NK-92 (cell line): ENCODE data around the gene AMDHD1.

ENCODE experiments used
- DNase-seq: peaks from one replicate; lab custom pipeline; 2025; ENCODE audit not compliant: unreplicated experiment; lab: John Stamatoyannopoulos, UW

AMDHD1 gene, protein sequence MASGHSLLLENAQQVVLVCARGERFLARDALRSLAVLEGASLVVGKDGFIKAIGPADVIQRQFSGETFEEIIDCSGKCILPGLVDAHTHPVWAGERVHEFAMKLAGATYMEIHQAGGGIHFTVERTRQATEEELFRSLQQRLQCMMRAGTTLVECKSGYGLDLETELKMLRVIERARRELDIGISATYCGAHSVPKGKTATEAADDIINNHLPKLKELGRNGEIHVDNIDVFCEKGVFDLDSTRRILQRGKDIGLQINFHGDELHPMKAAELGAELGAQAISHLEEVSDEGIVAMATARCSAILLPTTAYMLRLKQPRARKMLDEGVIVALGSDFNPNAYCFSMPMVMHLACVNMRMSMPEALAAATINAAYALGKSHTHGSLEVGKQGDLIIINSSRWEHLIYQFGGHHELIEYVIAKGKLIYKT

DNA sequence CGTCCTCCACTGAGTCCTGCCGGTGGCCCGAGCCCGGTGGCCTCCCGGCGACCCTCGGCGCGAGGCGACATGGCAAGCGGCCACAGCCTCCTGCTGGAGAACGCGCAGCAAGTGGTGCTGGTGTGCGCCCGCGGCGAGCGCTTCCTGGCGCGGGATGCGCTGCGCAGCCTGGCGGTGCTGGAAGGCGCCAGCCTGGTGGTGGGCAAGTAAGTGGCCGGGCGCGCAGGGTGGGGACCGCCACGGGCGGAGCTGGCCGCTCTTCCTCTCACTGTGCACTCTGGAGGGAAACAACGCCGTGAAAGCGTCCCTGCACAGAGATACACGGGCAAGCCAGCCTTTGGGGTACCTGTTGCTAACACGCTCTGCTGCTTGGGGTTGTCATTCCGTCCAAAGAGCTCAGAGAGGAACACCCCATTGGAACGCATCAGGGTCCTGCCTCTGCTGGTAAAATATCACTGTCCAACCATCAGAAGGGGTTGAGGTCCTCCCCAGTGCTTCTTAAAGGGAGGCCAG is at the start of gene AMDHD1:
Gene AMDHD1, plus strand, starts transcription at position 2 of the 513 bp plus-strand sequence. Its CDS starts 68 bp downstream, at position 70.
- no peak for DNase-seq

- DNase-seq: no peak
Measured at GRCh38 chr12:95896846-95897245, 46.3 kb upstream of the AMDHD1 start.

- DNase-seq: no peak
Measured at GRCh38 chr12:95898081-95898480, 45.0 kb upstream of the AMDHD1 start.

DNA sequence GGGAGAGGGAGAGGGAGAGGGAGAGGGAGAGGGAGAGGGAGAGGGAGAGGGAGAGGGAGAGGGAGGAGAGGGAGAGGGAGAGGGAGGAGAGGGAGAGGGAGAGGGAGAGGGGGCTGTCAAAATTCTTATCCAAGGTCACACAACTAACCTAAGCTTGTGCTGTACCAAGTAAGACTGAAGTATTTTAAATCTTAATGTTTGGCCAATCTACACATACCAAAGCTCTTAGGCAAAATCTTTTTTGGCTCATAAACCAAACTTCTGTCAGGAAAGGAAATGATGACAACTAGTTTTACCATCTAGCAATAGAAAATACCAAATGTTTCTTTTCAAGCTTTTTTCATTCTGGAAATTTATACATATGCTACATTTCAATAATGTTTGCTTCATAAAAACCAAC is 34.6 kb upstream of the AMDHD1 start:
- no peak for DNase-seq

DNA sequence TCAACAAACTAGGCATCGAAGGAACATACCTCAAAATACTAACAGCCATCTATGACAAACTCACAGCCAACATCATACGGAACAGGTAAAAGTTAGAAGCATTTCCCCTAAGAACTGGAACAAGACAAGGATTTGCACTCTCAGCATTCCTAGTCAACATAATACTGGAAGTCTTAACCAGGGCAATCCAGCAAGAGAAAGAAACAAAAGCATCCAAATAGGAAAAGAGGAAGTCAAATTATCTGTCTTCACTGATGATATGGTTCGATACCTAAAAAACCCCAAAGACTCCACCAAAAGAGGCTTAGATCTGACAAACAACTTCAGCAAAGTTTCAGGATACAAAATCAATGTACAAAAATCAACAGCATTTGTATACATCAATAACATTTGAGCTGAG is 33.3 kb upstream of the AMDHD1 start:
- DNase-seq: no peak

- DNase-seq: no peak
Measured at GRCh38 chr12:95918194-95918993, 24.7 kb upstream of the AMDHD1 start.

GRCh38 chr12:95919110-95919509 is 24.0 kb upstream of the AMDHD1 start:
- DNase-seq: no peak

GRCh38 chr12:95922231-95922630 is 20.9 kb upstream of the AMDHD1 start:
- DNase-seq: no peak

DNA sequence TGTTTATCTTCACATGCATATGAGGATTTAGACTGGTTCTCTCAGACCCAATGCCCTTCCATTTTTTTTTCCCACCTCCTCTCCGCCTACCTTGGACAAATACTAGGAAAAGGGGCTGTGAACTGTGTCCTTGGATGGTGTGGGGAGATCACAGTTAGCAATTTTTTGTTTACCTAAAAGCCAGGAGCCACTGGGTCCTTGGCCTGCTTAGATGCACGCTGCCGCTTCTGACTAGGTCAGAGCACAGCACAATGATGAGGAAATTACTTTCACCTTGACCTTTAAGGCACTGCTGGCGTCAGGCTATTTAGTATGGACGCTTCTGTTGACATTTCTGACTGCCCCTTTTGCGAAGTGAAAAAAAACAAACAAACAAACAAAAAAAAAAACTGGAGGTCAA is 2.6 kb upstream of the AMDHD1 start:
- DNase-seq: no peak

DNA sequence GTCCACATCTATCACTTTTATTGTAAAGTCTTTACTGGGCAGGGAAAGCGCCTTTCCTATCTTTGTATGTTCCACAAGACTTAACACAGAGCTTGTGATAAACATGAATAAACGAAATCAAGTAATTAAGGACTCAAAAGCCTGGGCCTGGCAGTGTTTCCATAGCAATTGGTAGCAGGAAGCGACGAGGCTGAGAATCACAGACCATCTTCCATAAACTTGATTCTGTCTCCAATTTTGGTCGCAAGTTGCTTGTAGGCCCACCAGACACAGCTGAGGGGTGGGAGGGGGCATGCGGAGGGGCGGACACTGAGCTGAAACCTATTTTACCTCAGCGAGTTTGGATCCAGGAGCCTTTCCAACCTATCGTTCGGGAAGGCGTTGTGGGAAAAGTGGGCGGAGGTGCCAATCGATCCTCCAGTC is 1.0 kb upstream of the AMDHD1 start:
- no peak for DNase-seq

DNA sequence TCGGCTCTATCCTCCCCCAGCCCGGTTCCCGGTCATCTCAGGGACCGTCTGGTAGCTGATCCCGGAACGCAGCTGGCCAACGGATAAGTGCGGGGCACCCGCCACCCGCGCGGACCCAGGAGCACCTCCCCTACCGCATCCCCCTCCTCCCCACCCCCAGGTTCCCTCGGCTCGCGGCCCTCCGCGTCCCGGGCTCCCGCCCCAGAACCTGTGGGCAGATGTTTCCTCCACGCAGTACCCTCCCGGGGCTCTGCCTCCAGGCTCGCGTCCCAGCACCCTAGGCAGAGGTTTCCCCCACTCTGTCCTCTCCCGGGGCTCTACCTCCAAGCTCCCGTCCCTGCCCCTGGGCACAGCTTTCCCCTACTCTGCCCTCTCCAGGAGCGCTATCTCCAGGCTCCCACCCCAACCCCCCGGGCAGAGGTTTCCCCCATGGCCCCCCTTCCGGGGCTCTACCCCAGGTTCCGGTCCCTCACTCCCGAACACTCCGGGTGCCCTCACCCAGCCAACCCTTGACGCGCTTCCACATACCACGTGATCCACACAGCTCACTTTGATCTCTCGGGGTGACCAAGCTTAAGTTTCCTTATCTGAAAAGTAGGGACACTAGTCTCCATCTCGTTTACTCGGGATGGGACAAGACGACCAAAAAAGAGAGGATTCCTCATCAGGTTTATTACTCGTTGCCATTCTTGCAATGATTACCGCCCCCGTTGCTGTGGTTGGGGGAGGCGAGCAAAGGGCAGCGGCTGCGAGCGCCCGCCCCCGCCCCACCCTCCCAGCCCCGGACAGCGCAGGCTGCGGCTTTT is 404 bp upstream of the AMDHD1 start, which contains the start of gene CCDC38:
Gene CCDC38, minus strand, starts transcription at position 91 of the 806 bp plus-strand sequence. CDS start 6,105 bp downstream, outside the sequence.
- DNase-seq: no peak

DNA sequence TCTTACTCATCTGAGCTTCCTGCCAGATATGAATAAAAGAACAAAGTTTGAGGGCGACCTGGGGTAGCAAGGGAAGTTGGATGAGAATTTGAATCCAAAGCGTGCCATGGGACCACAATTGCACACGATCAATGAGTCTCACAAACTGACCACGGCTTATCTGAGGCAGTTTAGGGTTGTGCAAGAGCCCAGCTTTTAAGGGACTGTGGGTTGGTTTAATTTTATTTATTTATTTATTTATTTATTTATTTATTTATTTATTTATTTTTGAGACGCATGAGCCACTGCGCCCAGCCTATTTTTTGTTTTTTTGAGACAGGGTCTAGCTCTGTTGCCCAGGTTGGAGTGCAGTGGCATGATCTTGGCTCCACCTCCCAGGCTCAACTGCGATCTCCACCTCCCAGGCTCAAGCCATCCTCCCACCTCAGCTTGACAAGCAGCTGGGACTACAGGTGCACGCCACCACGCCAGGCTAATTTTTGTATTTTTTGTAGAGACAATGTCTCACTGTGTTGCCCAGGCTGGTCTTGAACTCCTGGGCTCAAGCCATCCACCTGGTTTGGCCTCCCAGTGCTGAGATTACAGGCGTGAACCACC is 1.1 kb downstream of the AMDHD1 start:
- DNase-seq: no peak

GRCh38 chr12:95949477-95950206 is 6.5 kb downstream of the AMDHD1 start:
- DNase-seq: no peak

DNA sequence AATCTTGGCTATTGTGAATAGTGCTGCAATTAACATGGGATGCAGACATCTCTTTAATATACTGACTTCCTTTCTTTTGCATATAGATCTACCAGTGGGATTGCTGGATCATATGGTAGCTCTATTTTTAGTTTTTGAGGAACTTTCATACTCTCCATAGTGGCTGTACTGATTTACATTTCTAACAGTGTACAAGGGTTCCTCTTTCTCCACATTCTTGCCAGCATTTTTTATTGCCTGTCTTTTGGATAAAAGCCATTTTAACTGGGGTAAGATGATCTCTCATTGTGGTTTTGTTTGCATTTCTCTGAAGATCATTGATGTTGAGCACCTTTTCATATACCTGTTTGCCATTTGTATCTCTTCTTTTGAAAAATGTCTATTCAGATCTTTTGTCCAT is 8.4 kb downstream of the AMDHD1 start:
- no peak for DNase-seq

GRCh38 chr12:95953000-95953399 is 9.9 kb downstream of the AMDHD1 start:
- no peak for DNase-seq

DNA sequence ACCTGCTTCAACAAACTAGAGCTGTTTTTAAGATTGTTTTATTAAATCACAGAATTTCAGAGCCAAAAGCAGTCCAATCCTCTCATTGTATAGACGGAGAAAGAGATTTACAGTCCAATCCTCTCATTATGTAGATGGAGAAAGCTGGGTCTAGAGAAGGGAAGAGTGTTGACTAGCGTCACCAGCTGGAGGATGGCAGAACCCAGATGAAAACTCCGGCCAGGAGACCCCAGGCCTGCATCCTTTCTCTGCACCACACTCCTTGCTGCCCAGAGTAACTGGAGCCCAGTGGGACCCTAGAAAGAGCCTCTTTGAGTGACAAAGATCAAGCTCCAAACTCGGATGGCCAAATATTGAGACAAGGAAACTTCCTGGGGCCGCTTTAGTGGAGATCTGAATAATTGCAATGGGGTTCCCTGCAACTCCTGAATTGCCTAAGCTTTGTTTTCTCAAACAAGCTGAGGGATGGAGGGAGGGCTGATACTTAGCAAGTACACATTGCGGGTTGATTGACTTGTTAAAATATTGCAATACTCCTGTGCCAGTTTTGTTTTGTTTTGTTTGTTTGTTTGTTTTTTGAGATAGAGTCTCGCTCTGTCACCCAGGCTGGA is 12.5 kb downstream of the AMDHD1 start:
- DNase-seq: no peak

DNA sequence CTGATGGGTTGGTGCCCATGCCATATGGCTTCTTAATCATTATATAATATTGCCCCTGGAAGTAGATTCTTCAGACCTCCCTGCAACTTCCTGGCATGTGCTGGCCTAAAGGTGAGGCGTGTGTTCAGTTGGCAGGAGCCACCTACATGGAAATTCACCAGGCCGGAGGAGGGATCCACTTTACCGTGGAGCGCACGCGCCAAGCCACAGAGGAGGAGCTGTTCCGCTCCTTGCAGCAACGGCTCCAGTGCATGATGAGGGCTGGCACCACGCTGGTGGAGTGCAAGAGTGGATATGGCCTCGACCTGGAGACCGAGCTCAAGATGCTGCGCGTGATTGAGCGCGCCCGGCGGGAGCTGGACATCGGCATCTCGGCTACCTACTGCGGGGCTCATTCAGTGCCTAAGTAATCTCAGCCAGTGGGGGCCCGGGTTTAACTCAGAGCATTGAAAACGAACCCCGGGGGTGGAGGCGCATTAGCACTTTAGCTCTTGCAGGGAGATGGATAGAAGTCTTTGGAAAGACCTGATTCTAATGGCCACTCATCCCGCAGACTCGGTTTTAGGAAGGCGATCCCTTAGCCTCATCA is 13.5 kb downstream of the AMDHD1 start:
- DNase-seq: no peak

DNA sequence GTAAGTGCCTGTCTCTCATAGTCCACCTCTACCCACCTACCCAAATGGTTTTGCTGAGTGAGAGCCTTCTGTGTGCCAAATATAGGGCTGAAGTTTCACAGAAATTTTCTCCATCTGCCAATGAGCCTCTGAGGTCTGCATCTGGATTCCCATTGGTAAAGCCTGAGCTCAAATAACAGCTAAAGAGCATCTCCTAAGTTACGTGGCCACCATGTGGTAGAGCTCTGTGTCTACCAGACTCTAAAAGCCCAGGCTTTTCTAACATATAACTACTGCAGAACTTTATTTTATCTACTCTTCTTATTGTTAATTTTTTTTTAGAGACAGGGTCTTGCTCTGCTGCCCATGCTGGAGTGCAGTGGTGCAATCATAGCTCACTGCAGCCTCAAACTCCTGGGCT is 16.0 kb downstream of the AMDHD1 start:
- no peak for DNase-seq

DNA sequence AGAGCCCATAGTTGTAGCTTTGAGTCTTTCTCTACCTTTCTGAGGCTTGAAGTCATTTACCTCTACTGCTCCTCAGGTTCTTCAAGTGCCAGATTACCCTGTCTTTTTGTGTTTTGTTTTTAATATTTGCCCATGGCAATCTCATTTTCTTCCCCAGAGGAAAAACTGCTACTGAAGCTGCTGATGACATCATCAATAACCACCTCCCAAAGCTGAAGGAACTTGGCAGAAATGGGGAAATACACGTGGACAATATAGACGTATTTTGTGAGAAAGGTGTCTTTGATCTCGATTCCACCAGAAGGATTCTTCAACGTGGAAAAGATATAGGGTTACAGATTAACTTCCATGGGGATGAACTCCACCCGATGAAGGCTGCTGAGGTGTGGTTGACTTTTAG is 17.1 kb downstream of the AMDHD1 start:
- DNase-seq: no peak
